Vagina (tissue), 2 donors: Measurements from ENCODE around the gene SKAP1.

ENCODE experiments used
- CTCF ChIP-seq, 3 experiments: fragments of 450-650 bp in 2 of 3; fragments of 200-600 bp in 1 of 3; sonication (generic) in 1 of 3; IDR thresholded peaks; one replicate each; pipeline ENCODE4 v1.5.1; 2017 to 2019; ENCODE audit warnings: antibody characterized with exemption in 3 of 3, mild to moderate bottlenecking in 2 of 3, moderate library complexity in 2 of 3
- POLR2A ChIP-seq, 2 donors: fragments of 450-650 bp; IDR thresholded peaks; one replicate each; pipeline ENCODE4 v1.6.1; 2017; ENCODE audit warnings: antibody characterized with exemption in 2 of 2, mild to moderate bottlenecking in 2 of 2, moderate library complexity in 2 of 2

GRCh38 chr17:48162306-48162934, 267.6 kb downstream of the SKAP1 start:
- TF ChIP-seq POLR2A (IDR thresholded peaks at IDR 0.05), result no peak
- no peak for TF ChIP-seq CTCF (IDR thresholded peaks at IDR 0.05)
